Measurements from ENCODE around the gene HACD2.

The HACD2 gene

GRCh38 chr3:123446210-123446609, 138.6 kb downstream of the HACD2 start:
- DNase-seq (ENCODE audit: low spot score): no peak

DNA sequence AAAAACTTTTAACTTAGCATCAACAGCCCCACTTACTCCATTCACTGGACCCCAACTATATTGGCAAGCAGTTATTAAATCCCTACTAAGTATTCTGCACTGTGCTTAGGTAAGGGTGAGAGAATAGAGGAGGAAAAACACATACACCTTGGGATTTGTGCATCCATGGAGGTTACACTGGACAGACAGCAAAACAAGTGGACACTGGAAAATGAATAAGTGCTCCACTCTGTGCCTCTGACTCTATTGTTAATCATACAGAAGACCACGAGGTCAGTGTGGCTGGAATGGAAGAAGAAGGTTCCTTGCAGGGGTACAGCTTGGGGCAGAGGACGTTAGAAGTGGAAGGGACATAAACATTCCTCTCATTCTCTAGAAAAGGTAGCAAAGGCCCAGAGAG, 139.2 kb downstream of the HACD2 start:
- no peak for DNase-seq (ENCODE audit: low spot score)

DNA sequence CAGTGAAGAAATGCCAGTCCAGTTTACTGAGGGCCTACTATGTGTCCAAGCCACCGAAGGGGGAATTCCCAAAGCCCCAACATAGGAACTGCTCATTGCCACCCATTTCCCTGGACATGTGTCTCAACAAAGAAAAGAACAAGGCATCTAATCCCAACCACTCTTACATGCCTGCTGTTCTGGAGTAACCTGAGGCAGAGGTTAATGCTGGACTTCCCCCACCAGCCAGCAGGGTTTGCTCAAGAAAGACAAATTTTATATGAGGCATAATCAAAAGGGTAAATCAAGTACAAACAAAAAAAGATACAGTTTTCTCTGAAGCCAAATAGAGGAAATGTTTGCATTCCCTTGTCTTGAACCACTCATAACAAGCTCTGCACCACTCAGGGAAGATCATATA, 140.1 kb downstream of the HACD2 start:
- DNase-seq (ENCODE audit: low spot score): no peak

DNA sequence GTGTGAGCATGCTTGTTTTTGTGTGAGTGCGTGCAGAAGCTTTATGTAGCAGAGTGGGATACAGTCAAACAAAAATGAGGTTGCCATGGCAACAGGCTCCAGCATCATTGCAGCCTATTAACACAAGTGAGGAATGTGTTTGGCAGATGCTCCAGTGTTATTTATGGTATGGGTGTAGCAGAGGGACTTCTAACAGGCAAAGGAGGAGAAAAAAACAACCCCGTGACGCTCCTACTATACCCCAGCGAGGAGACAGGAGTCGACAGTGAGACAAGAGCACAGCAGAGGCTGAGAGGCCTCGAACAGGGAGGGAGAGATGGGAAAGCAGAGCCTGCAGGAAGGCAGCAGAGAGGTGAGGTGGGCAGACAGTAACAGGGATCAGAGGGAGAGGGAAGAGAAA, 140.8 kb downstream of the HACD2 start:
- no peak for DNase-seq (ENCODE audit: low spot score)

DNA sequence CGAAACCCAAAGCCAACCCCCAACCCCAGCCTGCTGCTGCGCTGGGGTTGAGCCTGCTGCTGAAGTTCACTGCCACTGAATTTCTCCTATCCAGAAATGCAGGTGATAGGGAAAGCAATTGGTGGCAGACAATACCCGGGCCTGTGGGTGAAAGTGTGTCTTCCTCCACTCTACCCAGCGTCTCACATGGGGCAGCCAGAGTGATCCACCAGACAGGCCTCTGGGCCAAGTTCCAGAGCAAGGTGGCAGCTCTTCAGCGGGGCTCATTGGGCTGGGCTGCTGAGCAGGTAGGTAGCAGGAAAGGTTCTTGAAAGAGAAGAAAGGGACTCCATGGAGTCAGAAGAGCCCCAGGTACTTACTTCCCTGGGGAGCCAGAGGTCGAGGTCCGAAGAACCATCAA, 141.9 kb downstream of the HACD2 start:
- DNase-seq (ENCODE audit: low spot score): no peak

DNA sequence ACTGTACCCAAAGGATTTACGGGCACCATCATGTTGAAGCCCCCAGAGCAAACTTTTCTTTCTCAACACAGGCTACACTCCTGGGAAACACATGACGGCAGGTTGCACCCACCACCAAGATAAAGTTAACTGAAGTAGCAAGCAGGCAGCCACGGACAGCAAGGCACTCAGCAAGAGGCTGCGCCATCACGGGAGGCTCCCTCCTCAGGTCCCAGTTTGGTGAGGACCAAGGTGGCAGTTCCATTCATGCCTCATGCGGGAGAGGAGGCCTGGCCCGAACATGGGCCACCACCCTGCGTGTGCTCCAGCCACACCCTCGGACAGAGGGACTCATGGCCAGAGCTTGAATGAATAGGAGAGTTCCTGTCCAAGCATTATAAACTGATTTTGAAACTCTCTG, 142.7 kb downstream of the HACD2 start:
- DNase-seq (ENCODE audit: low spot score): no peak
